ENCODE results near the gene MED13L.
"Not testable (repeated sequence)": the region's sequence is repeated elsewhere in the genome, so short reads cannot be mapped to it uniquely, and the experiment has no call there.

DNA sequence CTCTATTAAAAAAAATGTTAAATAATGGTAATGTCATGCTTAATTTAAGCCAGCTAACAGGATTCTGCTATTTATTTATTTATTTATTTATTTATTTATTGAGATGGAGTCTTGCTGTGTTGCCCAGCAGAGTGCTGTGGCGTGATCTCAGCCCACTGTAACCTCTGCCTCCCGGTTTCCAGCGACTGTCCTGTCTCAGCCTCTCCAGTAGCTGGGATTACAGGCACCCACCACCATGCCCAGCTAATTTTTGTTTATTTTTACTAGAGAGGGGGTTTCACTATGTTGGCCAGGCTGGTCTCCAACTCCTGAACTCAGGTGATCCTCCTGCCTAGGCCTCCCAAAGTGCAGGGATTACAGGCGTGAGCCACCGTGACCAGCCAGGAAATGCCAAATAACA is 43.3 kb downstream of the MED13L start:
- not testable (repeated sequence) for TF ChIP-seq CTCF, POLR2A (IDR thresholded peaks at IDR 0.05)
